K562 (cell line): ENCODE results near the gene PLEKHM1.

Source experiments
- CTCF ChIP-seq, 3 experiments: IDR thresholded peaks in 2 of 3; conservative IDR thresholded peaks in 1 of 3; 2 replicates each; pipeline ENCODE4 v1.5.1; 2011 to 2012; ENCODE audit warnings: low read length in 3 of 3, mild to moderate bottlenecking in 3 of 3, control low read depth in 2 of 3, improper control_type of control experiment in 1 of 3, inconsistent platforms in 1 of 3, low read depth in 1 of 3, mixed read lengths in 1 of 3, moderate library complexity in 1 of 3; ENCODE audit not compliant: insufficient read depth in 2 of 3
- DIDO1 ChIP-seq: fragments of 450-650 bp; IDR thresholded peaks from 2 replicates; pipeline ENCODE4 v1.6.1; 2016; ENCODE audit warnings: low read depth, missing biosample characterization, missing genetic modification characterization
- EGR1 ChIP-seq: fragments of 450-650 bp; conservative IDR thresholded peaks from 2 replicates; pipeline ENCODE4 v1.6.1; 2017; ENCODE audit warnings: mild to moderate bottlenecking
- HBP1 ChIP-seq: fragments of 450-650 bp; formaldehyde crosslinking; IDR thresholded peaks from 2 replicates; pipeline ENCODE4 v1.4.0; 2022; ENCODE audit warnings: missing genetic modification characterization
- RCOR1 ChIP-seq, 2 experiments: IDR thresholded peaks; 2 replicates each; pipeline ENCODE4 v1.6.1; 2012; ENCODE audit warnings: low read depth in 2 of 2, low read length in 2 of 2, borderline replicate concordance in 1 of 2, improper control_type of control experiment in 1 of 2
- RFX5 ChIP-seq: IDR thresholded peaks from 2 replicates; pipeline ENCODE4 v1.6.1; 2011; ENCODE audit warnings: low read depth, mild to moderate bottlenecking, improper control_type of control experiment, low read length
- STAT5A ChIP-seq: IDR thresholded peaks from 2 replicates; pipeline ENCODE4 v1.6.1; 2012; ENCODE audit warnings: low read length, inconsistent platforms, borderline replicate concordance
- TRIM28 ChIP-seq: fragments of 450-650 bp; IDR thresholded peaks from 2 replicates; pipeline ENCODE4 v1.6.1; 2017
- ZBTB49 ChIP-seq: sonication (generic); formaldehyde crosslinking; IDR thresholded peaks from 2 replicates; pipeline ENCODE4 v1.8.0; 2022; ENCODE audit warnings: missing genetic modification reagents, mild to moderate bottlenecking, borderline replicate concordance

GRCh38 chr17:45387739-45388138 lies 102.8 kb downstream of the PLEKHM1 start:
- TF ChIP-seq DIDO1 (tag), result no peak
- no peak for TF ChIP-seq STAT5A
- TF ChIP-seq RFX5, result no peak
- TF ChIP-seq ZBTB49 (CRISPR knock-in tag), result no peak
- no peak for TF ChIP-seq TRIM28
- no peak for TF ChIP-seq CTCF (IDR thresholded peaks at IDR 0.05 in 2 of 3, conservative IDR thresholded peaks at IDR 0.05 in 1 of 3; ENCODE audit: insufficient read depth in 2 of 3, low read depth in 1 of 3, low read length in 3 of 3)
- no peak for TF ChIP-seq HBP1 (CRISPR knock-in tag)
- no peak for TF ChIP-seq EGR1
- no peak; a peak in 1 of 4 replicates for TF ChIP-seq RCOR1 (IDR thresholded peaks at IDR 0.05; ENCODE audit: borderline replicate concordance in 1 of 2, low read depth in 2 of 2, low read length in 2 of 2)
